Measurements from ENCODE around the gene HOXD8. TPM values are rescaled to one million over a fixed set of nuclear protein-coding genes. Genes with fewer than 3 reads are reported as not detected.

Gene HOXD8
- polyA plus RNA-seq, 4 donors, result 0.89 to 7.3 (median 3.6) TPM

DNA sequence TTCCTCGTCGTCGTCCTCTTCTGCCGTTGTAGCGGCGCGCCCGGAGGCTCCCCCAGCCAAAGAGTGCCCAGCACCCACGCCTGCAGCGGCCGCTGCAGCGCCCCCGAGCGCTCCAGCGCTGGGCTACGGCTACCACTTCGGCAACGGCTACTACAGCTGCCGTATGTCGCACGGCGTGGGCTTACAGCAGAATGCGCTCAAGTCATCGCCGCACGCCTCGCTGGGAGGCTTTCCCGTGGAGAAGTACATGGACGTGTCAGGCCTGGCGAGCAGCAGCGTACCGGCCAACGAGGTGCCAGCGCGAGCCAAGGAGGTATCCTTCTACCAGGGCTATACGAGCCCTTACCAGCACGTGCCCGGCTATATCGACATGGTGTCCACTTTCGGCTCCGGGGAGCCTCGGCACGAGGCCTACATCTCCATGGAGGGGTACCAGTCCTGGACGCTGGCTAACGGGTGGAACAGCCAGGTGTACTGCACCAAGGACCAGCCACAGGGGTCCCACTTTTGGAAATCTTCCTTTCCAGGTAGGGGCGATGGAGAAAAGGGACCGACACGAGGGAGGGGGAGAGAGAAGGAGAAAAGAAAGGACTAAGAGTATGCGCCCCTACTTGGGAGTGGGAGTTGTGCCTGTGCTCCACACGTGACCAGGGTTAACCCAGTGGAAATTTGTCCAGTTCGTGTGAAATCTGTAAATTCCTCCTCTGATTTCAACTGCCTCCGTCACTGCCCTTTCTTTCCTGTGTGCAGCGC lies 36.2 kb upstream of the HOXD8 start:
- Histone ChIP-seq H3K27me3 (ENCODE audit: control insufficient read depth in 3 of 3, insufficient read depth in 3 of 3, low read length in 3 of 3) (peaks cover 15 to 94% (median 73%) of the 10 kb centered on the region in 3 donors), H3K4me3 (ENCODE audit: low read depth in 1 of 3, low read length in 3 of 3) (peak overlapping the region in 1 of 3 donors; percentile 41), H3K4me1 (ENCODE audit: control insufficient read depth in 3 of 3, insufficient read depth in 2 of 3, low read depth in 1 of 3, low read length in 2 of 3) (peaks cover 0 to 13% (median 3%) of the 10 kb centered on the region in 3 donors), H3K9me3 (ENCODE audit: control insufficient read depth in 2 of 2, insufficient read depth in 1 of 2, low read depth in 1 of 2, low read length in 1 of 2) (peaks cover 0 to 2% of the 10 kb centered on the region in 2 donors), H3K27ac (ENCODE audit: low read depth in 1 of 3, low read length in 2 of 3) (no peak overlapping the region), H3K36me3 (ENCODE audit: control insufficient read depth in 3 of 3, insufficient read depth in 2 of 3, low read depth in 1 of 3, low read length in 3 of 3) (no peaks in the 10 kb centered on the region)
- FAIRE-seq, result no peak
- 4 to 6% (median 4%) methylated on average over 45 to 53 of the region's 53 CpGs for WGBS, 3 donors
- peak in 1 of 2 donors; percentile 48 for DNase-seq

DNA sequence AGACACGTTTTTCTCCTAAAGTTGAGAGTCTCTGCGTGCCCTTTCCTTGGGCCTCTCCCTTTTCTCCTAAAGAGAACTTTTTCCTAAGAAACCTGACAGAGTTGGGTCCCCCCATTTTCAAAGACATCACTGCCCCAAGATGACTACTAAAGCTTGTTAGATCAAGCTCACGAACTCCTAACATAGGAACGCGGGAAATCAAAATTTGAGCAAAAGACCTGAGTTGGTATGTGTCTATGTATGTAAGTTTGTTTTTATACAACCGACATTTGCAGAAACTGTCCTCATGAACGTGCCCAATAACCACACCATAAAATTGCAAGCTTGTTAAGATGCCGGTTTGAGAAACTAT lies 35.6 kb upstream of the HOXD8 start:
- FAIRE-seq, result no peak
- 7 to 9% (median 8%) methylated on average over 8 of the region's 8 CpGs for WGBS, 3 donors
- Histone ChIP-seq H3K4me1 (ENCODE audit: control insufficient read depth in 3 of 3, insufficient read depth in 2 of 3, low read depth in 1 of 3, low read length in 2 of 3) (peaks cover 0 to 13% (median 3%) of the 10 kb centered on the region in 3 donors), H3K27me3 (ENCODE audit: control insufficient read depth in 3 of 3, insufficient read depth in 3 of 3, low read length in 3 of 3) (peaks cover 15 to 94% (median 73%) of the 10 kb centered on the region in 3 donors), H3K36me3 (ENCODE audit: control insufficient read depth in 3 of 3, insufficient read depth in 2 of 3, low read depth in 1 of 3, low read length in 3 of 3) (no peaks in the 10 kb centered on the region), H3K4me3 (ENCODE audit: low read depth in 1 of 3, low read length in 3 of 3) (no peak overlapping the region), H3K27ac (ENCODE audit: low read depth in 1 of 3, low read length in 2 of 3) (no peak overlapping the region), H3K9me3 (ENCODE audit: control insufficient read depth in 2 of 2, insufficient read depth in 1 of 2, low read depth in 1 of 2, low read length in 1 of 2) (peaks cover 0 to under 1% of the 10 kb centered on the region in 2 donors)
- no peak for DNase-seq

DNA sequence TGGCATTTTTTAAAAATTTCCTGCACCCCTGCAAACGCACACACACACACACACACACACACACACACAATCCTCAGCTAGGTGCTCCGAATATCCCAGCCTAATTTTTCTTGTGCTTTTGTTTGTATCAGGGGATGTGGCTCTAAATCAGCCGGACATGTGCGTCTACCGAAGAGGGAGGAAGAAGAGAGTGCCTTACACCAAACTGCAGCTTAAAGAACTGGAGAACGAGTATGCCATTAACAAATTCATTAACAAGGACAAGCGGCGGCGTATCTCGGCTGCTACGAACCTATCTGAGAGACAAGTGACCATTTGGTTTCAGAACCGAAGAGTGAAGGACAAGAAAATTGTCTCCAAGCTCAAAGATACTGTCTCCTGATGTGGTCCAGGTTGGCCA lies 35.2 kb upstream of the HOXD8 start:
- no peak overlapping the region for H3K27ac ChIP-seq (ENCODE audit: low read depth in 1 of 3, low read length in 2 of 3)
- no peaks in the 10 kb centered on the region for H3K9me3 ChIP-seq (ENCODE audit: control insufficient read depth in 2 of 2, insufficient read depth in 1 of 2, low read depth in 1 of 2, low read length in 1 of 2)
- peaks cover 0 to 13% (median 3%) of the 10 kb centered on the region in 3 donors for H3K4me1 ChIP-seq (ENCODE audit: control insufficient read depth in 3 of 3, insufficient read depth in 2 of 3, low read depth in 1 of 3, low read length in 2 of 3)
- 7 to 13% (median 11%) methylated on average over 12 of the region's 12 CpGs for WGBS, 3 donors
- H3K27me3 ChIP-seq (ENCODE audit: control insufficient read depth in 3 of 3, insufficient read depth in 3 of 3, low read length in 3 of 3), result peaks cover 15 to 94% (median 73%) of the 10 kb centered on the region in 3 donors
- no peak overlapping the region for H3K4me3 ChIP-seq (ENCODE audit: low read depth in 1 of 3, low read length in 3 of 3)
- no peaks in the 10 kb centered on the region for H3K36me3 ChIP-seq (ENCODE audit: control insufficient read depth in 3 of 3, insufficient read depth in 2 of 3, low read depth in 1 of 3, low read length in 3 of 3)
- FAIRE-seq (no peak), DNase-seq (no peak)

DNA sequence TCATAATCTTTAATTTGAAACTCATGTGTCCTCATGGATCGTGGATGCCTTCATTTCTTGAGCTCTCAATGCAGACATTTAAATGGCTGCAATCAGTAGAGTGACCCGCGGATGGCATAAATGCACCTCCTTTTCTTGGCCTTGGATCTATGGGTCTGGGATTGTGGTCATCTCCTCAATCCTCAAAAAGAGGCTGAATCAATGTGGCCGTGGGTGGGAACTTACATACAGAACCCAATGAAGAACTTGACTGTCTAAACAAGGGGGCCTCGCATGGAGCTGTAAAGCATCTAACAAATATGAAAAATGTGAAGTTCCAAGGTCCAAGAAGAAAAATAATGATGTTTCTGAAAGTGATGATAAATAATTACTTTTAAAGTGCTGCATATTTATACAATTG lies 34.1 kb upstream of the HOXD8 start:
- DNase-seq, result no peak
- H3K4me1 ChIP-seq (ENCODE audit: control insufficient read depth in 3 of 3, insufficient read depth in 2 of 3, low read depth in 1 of 3, low read length in 2 of 3), result peaks cover 0 to 13% (median 3%) of the 10 kb centered on the region in 3 donors
- no peaks in the 10 kb centered on the region for H3K36me3 ChIP-seq (ENCODE audit: control insufficient read depth in 3 of 3, insufficient read depth in 2 of 3, low read depth in 1 of 3, low read length in 3 of 3)
- H3K27ac ChIP-seq (ENCODE audit: low read depth in 1 of 3, low read length in 2 of 3), result no peak overlapping the region
- H3K9me3 ChIP-seq (ENCODE audit: control insufficient read depth in 2 of 2, insufficient read depth in 1 of 2, low read depth in 1 of 2, low read length in 1 of 2), result no peaks in the 10 kb centered on the region
- FAIRE-seq, result no peak
- no peak overlapping the region for H3K4me3 ChIP-seq (ENCODE audit: low read depth in 1 of 3, low read length in 3 of 3)
- 12 to 25% (median 14%) methylated on average over 5 of the region's 5 CpGs for WGBS, 3 donors
- peaks cover 23 to 95% (median 74%) of the 10 kb centered on the region in 3 donors for H3K27me3 ChIP-seq (ENCODE audit: control insufficient read depth in 3 of 3, insufficient read depth in 3 of 3, low read length in 3 of 3)

DNA sequence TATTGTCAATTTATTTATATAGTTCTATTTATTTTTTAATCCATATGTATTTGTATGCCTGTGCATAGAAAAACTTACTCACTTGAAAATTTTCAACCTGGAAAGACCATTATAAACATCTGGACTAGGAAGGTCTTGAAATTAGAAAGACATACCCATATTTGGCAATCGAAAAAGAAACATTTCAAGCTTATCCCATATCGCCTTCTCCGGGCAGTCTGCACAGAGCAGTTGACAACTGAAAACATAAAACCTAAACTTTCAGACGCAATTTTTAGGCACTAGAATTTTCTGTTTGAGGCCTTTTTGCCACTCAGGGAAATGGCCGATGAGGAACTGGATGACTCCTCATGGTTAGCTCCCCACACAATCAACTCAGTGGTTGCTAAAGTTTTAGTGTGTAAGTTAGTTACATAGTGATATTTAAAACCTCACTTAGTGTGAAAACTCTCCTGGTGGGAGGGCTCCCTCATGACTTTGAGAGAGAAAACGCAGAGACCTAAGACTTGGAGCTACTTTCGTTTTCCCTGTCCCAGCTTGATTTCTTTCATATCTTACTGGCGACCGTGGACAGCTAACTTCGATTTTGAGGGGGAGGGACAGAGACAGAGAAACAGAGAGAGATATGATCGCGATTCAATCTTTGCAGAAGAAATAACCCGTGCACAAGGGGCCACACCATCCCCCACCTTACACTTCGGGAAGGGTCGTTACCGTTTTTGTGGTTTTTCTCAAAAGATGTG lies 33.1 kb upstream of the HOXD8 start:
- Histone ChIP-seq H3K4me1 (ENCODE audit: control insufficient read depth in 3 of 3, insufficient read depth in 2 of 3, low read depth in 1 of 3, low read length in 2 of 3) (peaks cover 0 to 13% (median 3%) of the 10 kb centered on the region in 3 donors), H3K27ac (ENCODE audit: low read depth in 1 of 3, low read length in 2 of 3) (no peak overlapping the region), H3K4me3 (ENCODE audit: low read depth in 1 of 3, low read length in 3 of 3) (peak overlapping the region in 2 of 3 donors; percentile 31 to 48), H3K36me3 (ENCODE audit: control insufficient read depth in 3 of 3, insufficient read depth in 2 of 3, low read depth in 1 of 3, low read length in 3 of 3) (no peaks in the 10 kb centered on the region), H3K9me3 (ENCODE audit: control insufficient read depth in 2 of 2, insufficient read depth in 1 of 2, low read depth in 1 of 2, low read length in 1 of 2) (no peaks in the 10 kb centered on the region), H3K27me3 (ENCODE audit: control insufficient read depth in 3 of 3, insufficient read depth in 3 of 3, low read length in 3 of 3) (peaks cover 18 to 95% (median 78%) of the 10 kb centered on the region in 3 donors)
- 6 to 9% (median 8%) methylated on average over 16 of the region's 16 CpGs for WGBS, 3 donors
- FAIRE-seq (no peak), DNase-seq (peak; percentile 29 to 53)

DNA sequence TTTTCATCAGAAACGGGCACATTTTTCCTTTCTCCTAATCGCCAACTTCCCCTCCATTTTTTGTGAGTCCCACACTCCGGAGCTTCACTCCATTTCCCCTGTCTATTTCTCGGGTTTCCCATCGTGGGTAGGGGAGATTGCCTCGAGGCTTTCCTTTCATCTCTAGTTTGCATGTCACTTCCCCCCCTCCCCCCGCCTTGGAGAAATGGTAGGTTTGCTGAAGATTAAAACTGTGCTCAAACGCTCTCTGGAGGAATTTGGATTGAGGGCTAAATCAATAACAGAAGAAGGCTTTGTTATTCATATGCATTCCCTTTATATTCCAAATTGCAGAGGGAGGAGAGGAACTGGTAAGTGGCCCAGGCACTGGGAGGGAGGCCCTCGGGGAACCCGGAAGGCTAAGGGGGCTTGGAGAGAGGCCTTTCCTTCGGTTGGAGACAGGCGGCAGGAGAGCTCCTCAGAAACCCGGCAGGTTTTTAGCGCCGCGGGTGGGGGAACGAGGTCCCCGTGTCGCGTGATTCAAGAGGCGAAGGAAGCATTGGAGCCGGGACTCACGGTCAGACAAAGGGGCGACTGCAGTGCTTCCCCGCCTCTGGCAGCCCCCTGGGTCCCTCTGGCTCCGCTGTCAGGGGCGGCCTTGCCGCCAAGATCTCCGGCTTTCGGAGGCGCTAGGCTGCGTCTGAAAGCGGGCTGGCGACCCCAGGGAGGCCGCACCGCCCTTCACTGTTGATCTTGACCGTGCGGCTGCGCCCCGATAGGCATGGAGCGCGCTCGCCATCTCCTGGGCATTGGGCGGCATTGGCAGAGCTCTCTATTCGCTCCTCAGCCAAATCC lies 32.3 kb upstream of the HOXD8 start:
- Histone ChIP-seq H3K4me1 (ENCODE audit: control insufficient read depth in 3 of 3, insufficient read depth in 2 of 3, low read depth in 1 of 3, low read length in 2 of 3) (peaks cover 0 to 13% (median 3%) of the 10 kb centered on the region in 3 donors), H3K27me3 (ENCODE audit: control insufficient read depth in 3 of 3, insufficient read depth in 3 of 3, low read length in 3 of 3) (peaks cover 18 to 95% (median 78%) of the 10 kb centered on the region in 3 donors), H3K9me3 (ENCODE audit: control insufficient read depth in 2 of 2, insufficient read depth in 1 of 2, low read depth in 1 of 2, low read length in 1 of 2) (no peaks in the 10 kb centered on the region), H3K36me3 (ENCODE audit: control insufficient read depth in 3 of 3, insufficient read depth in 2 of 3, low read depth in 1 of 3, low read length in 3 of 3) (no peaks in the 10 kb centered on the region), H3K4me3 (ENCODE audit: low read depth in 1 of 3, low read length in 3 of 3) (peak overlapping the region in 2 of 3 donors; percentile 31 to 48), H3K27ac (ENCODE audit: low read depth in 1 of 3, low read length in 2 of 3) (no peak overlapping the region)
- DNase-seq, result peak; percentile 62 to 79
- no peak for FAIRE-seq
- 0 to 2% (median 1%) methylated on average over 44 to 45 of the region's 45 CpGs for WGBS, 3 donors

DNA sequence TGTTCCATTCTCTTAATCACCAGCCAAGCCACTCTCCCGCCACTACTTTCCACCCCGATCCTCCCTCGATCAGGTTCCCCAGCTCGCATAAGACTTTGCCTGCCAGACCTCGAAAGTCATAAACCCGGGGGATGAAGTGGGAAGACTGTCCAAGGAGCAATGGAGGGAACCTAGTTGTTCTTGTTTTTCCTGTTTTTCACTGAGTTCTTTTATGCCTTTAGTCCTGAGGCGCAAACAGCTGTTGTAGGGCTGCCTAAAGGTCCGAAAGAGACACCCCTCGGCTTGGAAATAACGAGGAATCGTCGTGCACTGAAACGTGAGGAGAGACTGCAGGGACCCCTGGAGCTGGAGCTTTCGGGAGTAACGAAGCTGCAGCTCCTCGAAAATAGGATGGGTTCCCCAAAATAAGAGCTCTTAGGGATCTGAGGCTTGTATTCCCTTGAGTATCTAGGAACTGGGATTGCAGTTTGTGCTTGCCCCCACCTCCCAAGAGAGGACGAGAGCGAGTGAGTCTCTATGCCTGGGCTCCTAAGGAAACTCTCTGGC lies 31.6 kb upstream of the HOXD8 start:
- FAIRE-seq, result no peak
- peaks cover 0 to 13% (median 3%) of the 10 kb centered on the region in 3 donors for H3K4me1 ChIP-seq (ENCODE audit: control insufficient read depth in 3 of 3, insufficient read depth in 2 of 3, low read depth in 1 of 3, low read length in 2 of 3)

More for the DNA sequence above, 31.6 kb upstream of the HOXD8 start:
- 3 to 4% (median 3%) methylated on average over 18 of the region's 18 CpGs for WGBS, 3 donors
- Histone ChIP-seq H3K9me3 (ENCODE audit: control insufficient read depth in 2 of 2, insufficient read depth in 1 of 2, low read depth in 1 of 2, low read length in 1 of 2) (peaks cover 0 to 2% of the 10 kb centered on the region in 2 donors), H3K36me3 (ENCODE audit: control insufficient read depth in 3 of 3, insufficient read depth in 2 of 3, low read depth in 1 of 3, low read length in 3 of 3) (no peaks in the 10 kb centered on the region), H3K4me3 (ENCODE audit: low read depth in 1 of 3, low read length in 3 of 3) (peak overlapping the region in 1 of 3 donors; percentile 48), H3K27ac (ENCODE audit: low read depth in 1 of 3, low read length in 2 of 3) (no peak overlapping the region), H3K27me3 (ENCODE audit: control insufficient read depth in 3 of 3, insufficient read depth in 3 of 3, low read length in 3 of 3) (peaks cover 18 to 99% (median 82%) of the 10 kb centered on the region in 3 donors)
- no peak for DNase-seq

Measured in small intestine (tissue), 7 donors.